ENCODE data around the gene ZG16. TPM values are rescaled to one million over a fixed set of nuclear protein-coding genes. Genes with fewer than 3 reads are reported as not detected.
"Not testable (repeated sequence)": the region's sequence is repeated elsewhere in the genome, so short reads cannot be mapped to it uniquely, and the experiment has no call there.

ZG16 gene
- total RNA-seq, 2 experiments from 2014 or later = not detected

DNA sequence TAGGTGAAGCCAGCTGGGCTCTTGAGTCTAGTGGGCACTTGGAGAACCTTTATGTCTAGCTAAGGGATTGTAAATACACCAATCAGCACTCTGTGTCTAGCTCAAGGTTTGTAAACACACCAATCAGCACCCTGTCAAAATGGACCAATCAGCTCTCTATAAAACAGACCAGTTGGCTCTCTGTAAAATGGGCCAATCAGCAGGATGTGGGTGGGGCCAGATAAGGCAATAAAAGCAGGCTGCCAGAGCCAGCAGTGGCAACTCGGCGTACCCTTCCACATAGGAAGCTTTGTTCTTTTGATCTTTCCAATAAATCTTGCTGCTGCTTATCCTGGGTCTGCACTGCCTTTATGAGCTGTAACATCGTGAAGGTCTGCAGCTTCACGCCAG is 29.3 kb upstream of the ZG16 start:
- H3K9me3 Mint-ChIP-seq (ENCODE audit: low read depth); H3K4me3 Mint-ChIP-seq; ATAC-seq; H3K27ac Mint-ChIP-seq; H3K27me3 Mint-ChIP-seq: not testable (repeated sequence)
- peaks cover 12% of the 10 kb centered on the region for H3K36me3 Mint-ChIP-seq (ENCODE audit: low read depth)
- intact Hi-C loops (cut with DNase I, micrococcal nuclease) = loop anchor here in 1 of 2 experiments (5.0 to 10.0 kb wide), 2 partner anchors 224 to 724 kb away; partner anchors contain the start of gene TAOK2
- DNase-seq = peak; percentile 44
- ChIA-PET POLR2A (interaction anchor here (0.6 kb wide), 1 partner anchor 897 kb away, joined by 3 read pairs; no protein-coding TSS in a partner anchor), CTCF (interaction anchor here (1.4 kb wide), 1 partner anchor 37 kb away, joined by 4 read pairs; no protein-coding TSS in a partner anchor)
- H3K4me1 Mint-ChIP-seq = peaks cover 38% of the 10 kb centered on the region

GRCh38 chr16:29753516-29753915 is 24.5 kb upstream of the ZG16 start:
- no peaks in the 10 kb centered on the region for H3K9me3 Mint-ChIP-seq (ENCODE audit: low read depth)
- ATAC-seq (no peak), DNase-seq (no peak)
- POLR2A ChIA-PET = interaction anchor here (0.6 to 0.9 kb wide), 3 partner anchors 32 to 270 kb away, joined by 4 to 6 read pairs (median 4); partner anchors contain the start of genes C16orf92 and KIF22
- H3K4me3 Mint-ChIP-seq = no peak overlapping the region
- intact Hi-C loops (cut with DNase I, micrococcal nuclease) = no loop called here
- peaks cover 5% of the 10 kb centered on the region for H3K36me3 Mint-ChIP-seq (ENCODE audit: low read depth)
- no peaks in the 10 kb centered on the region for H3K27me3 Mint-ChIP-seq
- CTCF ChIA-PET = interaction anchor here (1.4 to 2.9 kb wide), 5 partner anchors 15 to 95 kb away, joined by 4 to 16 read pairs (median 5); no protein-coding TSS in a partner anchor
- peak overlapping the region; percentile 51 for H3K27ac Mint-ChIP-seq
- H3K4me1 Mint-ChIP-seq = peaks cover 35% of the 10 kb centered on the region

GRCh38 chr16:29756654-29757053 is 21.4 kb upstream of the ZG16 start:
- DNase-seq = no peak
- peak; percentile 21 for ATAC-seq
- Mint-ChIP-seq H3K27ac (no peak overlapping the region), H3K4me1 (peaks cover 32% of the 10 kb centered on the region), H3K36me3 (ENCODE audit: low read depth) (no peaks in the 10 kb centered on the region), H3K9me3 (ENCODE audit: low read depth) (no peaks in the 10 kb centered on the region), H3K27me3 (no peaks in the 10 kb centered on the region), H3K4me3 (no peak overlapping the region)
- ChIA-PET POLR2A (interaction anchor here (0.6 to 0.7 kb wide), 4 partner anchors 37 to 48 kb away, joined by 3 to 7 read pairs (median 6); no protein-coding TSS in a partner anchor), CTCF (interaction anchor here (0.7 to 1.6 kb wide), 4 partner anchors 22 to 42 kb away, joined by 3 to 5 read pairs (median 4); no protein-coding TSS in a partner anchor)
- intact Hi-C loops (cut with DNase I, micrococcal nuclease) = no loop called here

GRCh38 chr16:29757086-29757485 is 21.0 kb upstream of the ZG16 start:
- ATAC-seq; H3K27ac Mint-ChIP-seq; H3K27me3 Mint-ChIP-seq; H3K4me3 Mint-ChIP-seq; H3K9me3 Mint-ChIP-seq (ENCODE audit: low read depth); intact Hi-C loops (cut with DNase I, micrococcal nuclease); H3K36me3 Mint-ChIP-seq (ENCODE audit: low read depth); DNase-seq: not testable (repeated sequence)
- H3K4me1 Mint-ChIP-seq = peaks cover 32% of the 10 kb centered on the region
- ChIA-PET CTCF (interaction anchor here (0.7 to 1.6 kb wide), 4 partner anchors 22 to 43 kb away, joined by 3 to 5 read pairs (median 4); no protein-coding TSS in a partner anchor), POLR2A (interaction anchor here (0.6 kb wide), 4 partner anchors 43 to 55 kb away, joined by 3 to 7 read pairs (median 6); no protein-coding TSS in a partner anchor)

DNA sequence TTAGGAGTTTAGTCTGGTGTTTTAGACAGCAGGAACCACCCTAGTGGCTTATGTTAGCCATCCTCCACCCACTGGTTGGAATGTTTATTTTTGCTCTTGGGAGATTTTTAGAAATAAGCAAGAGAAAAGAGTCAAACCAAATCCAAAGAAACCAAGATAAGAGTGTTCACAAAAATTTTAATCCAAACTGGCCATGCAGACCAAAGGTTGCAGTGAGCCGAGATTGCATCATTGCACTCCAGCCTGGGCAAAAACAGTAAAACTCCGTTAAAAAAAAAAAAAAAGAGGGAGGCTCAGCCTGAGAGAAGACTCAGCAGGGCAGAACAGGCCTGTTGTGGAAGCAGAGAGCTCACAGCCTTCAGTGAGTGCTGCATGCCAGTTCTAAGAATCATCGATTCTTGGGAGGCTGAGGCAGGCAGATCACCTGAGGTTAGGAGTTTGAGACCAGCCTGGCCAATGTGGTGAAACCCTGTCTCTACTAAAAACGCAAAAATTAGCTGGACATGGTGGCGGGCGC is 20.0 kb upstream of the ZG16 start:
- DNase-seq = no peak
- intact Hi-C loops (cut with DNase I, micrococcal nuclease) = no loop called here
- Mint-ChIP-seq H3K36me3 (ENCODE audit: low read depth) (no peaks in the 10 kb centered on the region), H3K4me3 (no peak overlapping the region), H3K9me3 (ENCODE audit: low read depth) (no peaks in the 10 kb centered on the region), H3K27ac (no peak overlapping the region), H3K4me1 (peaks cover 32% of the 10 kb centered on the region), H3K27me3 (no peaks in the 10 kb centered on the region)
- ATAC-seq = no peak
- POLR2A ChIA-PET = no interaction called here
- CTCF ChIA-PET = interaction anchor here (0.6 to 1.2 kb wide), 2 partner anchors 14 to 270 kb away, joined by 3 to 4 read pairs; no protein-coding TSS in a partner anchor

DNA sequence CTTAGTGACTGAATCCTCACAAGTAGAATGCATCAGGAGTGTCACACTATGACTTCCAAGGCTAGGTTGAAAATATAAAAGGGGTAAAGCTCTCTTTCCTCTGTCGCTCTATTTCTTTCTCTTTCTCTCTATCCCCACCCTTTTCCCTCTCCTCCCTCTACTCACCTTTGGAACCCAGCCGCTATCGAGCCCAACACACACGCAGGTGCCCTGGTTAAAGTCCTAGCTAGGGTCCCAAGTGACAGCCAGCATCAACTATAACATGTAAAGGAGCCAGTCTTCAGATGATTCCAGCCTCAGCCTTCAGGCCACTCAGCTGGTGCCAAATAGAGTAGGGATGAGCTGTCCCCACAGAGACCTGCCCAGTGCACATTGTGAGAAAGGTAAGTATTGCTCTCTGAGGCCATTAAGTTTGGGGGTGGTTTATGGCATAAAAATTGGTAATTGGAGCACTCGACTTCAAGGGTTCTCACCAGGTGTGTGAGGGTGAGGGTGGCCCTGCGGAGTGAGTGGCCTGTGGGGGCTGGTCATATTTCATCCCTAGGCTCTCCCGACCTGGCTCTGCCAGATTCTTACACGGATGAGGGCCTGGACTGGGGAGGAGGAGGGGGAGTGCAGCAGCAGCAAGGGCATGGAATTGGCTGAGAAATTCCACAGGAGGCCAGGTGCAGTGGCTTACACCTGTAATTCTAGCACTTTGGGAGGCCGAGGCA is 17.3 kb upstream of the ZG16 start:
- H3K27me3 Mint-ChIP-seq = no peaks in the 10 kb centered on the region
- POLR2A ChIA-PET = no interaction called here
- H3K27ac Mint-ChIP-seq = no peak overlapping the region
- CTCF ChIA-PET = no interaction called here
- ATAC-seq = no peak
- no peaks in the 10 kb centered on the region for H3K9me3 Mint-ChIP-seq (ENCODE audit: low read depth)
- no peaks in the 10 kb centered on the region for H3K36me3 Mint-ChIP-seq (ENCODE audit: low read depth)
- no peak for DNase-seq
- no peak overlapping the region for H3K4me3 Mint-ChIP-seq
- peaks cover 19% of the 10 kb centered on the region for H3K4me1 Mint-ChIP-seq
- intact Hi-C loops (cut with DNase I, micrococcal nuclease) = no loop called here

- H3K27me3 Mint-ChIP-seq; H3K4me3 Mint-ChIP-seq; H3K27ac Mint-ChIP-seq; H3K36me3 Mint-ChIP-seq (ENCODE audit: low read depth); DNase-seq; H3K9me3 Mint-ChIP-seq (ENCODE audit: low read depth); POLR2A ChIA-PET; ATAC-seq; CTCF ChIA-PET; intact Hi-C loops (cut with DNase I, micrococcal nuclease): not testable (repeated sequence)
- H3K4me1 Mint-ChIP-seq = peaks cover 16% of the 10 kb centered on the region
These were observed 16.8 kb upstream of the ZG16 start for GRCh38 chr16:29761280-29761651.

DNA sequence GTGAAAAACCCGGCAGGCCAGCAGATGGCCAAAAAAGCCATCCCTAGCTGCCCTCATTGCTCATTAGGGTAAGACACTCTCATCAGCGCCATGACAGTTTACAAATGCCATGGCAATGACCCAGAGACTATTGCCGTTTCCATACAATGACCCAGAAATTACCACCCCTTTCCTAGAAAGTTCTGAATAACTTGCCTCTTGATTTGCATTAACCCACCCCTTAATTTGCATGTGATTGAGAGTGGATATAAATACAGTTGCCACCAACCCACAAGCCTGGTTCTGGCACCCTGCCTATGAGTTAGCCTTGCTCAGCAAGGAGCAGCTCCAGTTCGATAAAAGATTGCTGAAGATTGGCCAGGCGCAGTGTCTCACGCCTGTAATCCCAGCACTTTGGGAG is 16.2 kb upstream of the ZG16 start:
- ATAC-seq = no peak
- Mint-ChIP-seq H3K36me3 (ENCODE audit: low read depth) (no peaks in the 10 kb centered on the region), H3K4me3 (no peak overlapping the region), H3K27me3 (no peaks in the 10 kb centered on the region), H3K4me1 (peaks cover 10% of the 10 kb centered on the region), H3K27ac (no peak overlapping the region), H3K9me3 (ENCODE audit: low read depth) (no peaks in the 10 kb centered on the region)
- ChIA-PET CTCF (no interaction called here), POLR2A (no interaction called here)
- DNase-seq = no peak
- intact Hi-C loops (cut with DNase I, micrococcal nuclease) = no loop called here

GRCh38 chr16:29763326-29763725 is 14.7 kb upstream of the ZG16 start:
- POLR2A ChIA-PET = no interaction called here
- Mint-ChIP-seq H3K4me1 (peaks cover 2% of the 10 kb centered on the region), H3K36me3 (ENCODE audit: low read depth) (no peaks in the 10 kb centered on the region), H3K9me3 (ENCODE audit: low read depth) (no peaks in the 10 kb centered on the region), H3K27me3 (no peaks in the 10 kb centered on the region), H3K27ac (no peak overlapping the region), H3K4me3 (no peak overlapping the region)
- CTCF ChIA-PET = no interaction called here
- no peak for ATAC-seq
- intact Hi-C loops (cut with DNase I, micrococcal nuclease) = no loop called here
- DNase-seq = no peak

- Mint-ChIP-seq H3K4me3 (no peak overlapping the region), H3K27me3 (no peaks in the 10 kb centered on the region), H3K4me1 (peaks cover 1% of the 10 kb centered on the region), H3K9me3 (ENCODE audit: low read depth) (no peaks in the 10 kb centered on the region), H3K36me3 (ENCODE audit: low read depth) (no peaks in the 10 kb centered on the region), H3K27ac (no peak overlapping the region)
- ChIA-PET POLR2A (interaction anchor here (0.6 to 0.7 kb wide), 2 partner anchors 153 to 156 kb away, joined by 6 to 8 read pairs; no protein-coding TSS in a partner anchor), CTCF (no interaction called here)
- intact Hi-C loops (cut with DNase I, micrococcal nuclease) = no loop called here
- no peak for DNase-seq
- no peak for ATAC-seq
These were observed 12.7 kb upstream of the ZG16 start for GRCh38 chr16:29765167-29766032.

DNA sequence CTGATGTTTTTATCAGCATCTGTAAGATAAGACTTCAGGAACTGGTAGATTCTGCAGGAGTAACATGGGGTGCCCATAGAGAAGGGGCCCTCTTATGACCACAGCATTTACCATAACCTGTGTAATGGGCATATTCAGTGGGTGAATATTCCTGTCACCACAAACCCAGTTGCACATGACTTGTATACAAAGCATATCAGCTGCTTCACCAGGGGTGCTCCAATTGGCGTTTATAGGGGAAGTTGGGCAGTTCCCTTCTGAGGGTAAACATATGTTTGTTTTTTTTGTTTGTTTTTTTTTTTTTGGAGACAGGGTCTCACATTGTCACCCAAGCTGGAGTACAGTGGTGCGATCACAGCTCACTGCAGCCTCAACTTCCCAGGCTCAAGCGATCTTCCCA is 11.5 kb upstream of the ZG16 start:
- no peak overlapping the region for H3K4me3 Mint-ChIP-seq
- ChIA-PET POLR2A (no interaction called here), CTCF (interaction anchor here (0.8 to 1.1 kb wide), 2 partner anchors 31 to 49 kb away, joined by 3 read pairs; partner anchors contain the start of gene PAGR1)
- DNase-seq (no peak), ATAC-seq (no peak)
- no peak overlapping the region for H3K27ac Mint-ChIP-seq
- no peaks in the 10 kb centered on the region for H3K36me3 Mint-ChIP-seq (ENCODE audit: low read depth)
- H3K9me3 Mint-ChIP-seq (ENCODE audit: low read depth) = no peaks in the 10 kb centered on the region
- no peaks in the 10 kb centered on the region for H3K27me3 Mint-ChIP-seq
- peaks cover 2% of the 10 kb centered on the region for H3K4me1 Mint-ChIP-seq
- intact Hi-C loops (cut with DNase I, micrococcal nuclease) = no loop called here
